Sigmoid colon (tissue), 7 donors: Measurements from ENCODE around the gene HIVEP2. TPM values are rescaled to one million over a fixed set of nuclear protein-coding genes. Genes with fewer than 3 reads are reported as not detected.

Experiments
- DNase-seq: peaks from one replicate; pipeline ENCODE4 v3.0.0-alpha.2; 2019
- H3K27ac ChIP-seq, 4 donors: fragments of 200-600 bp; sonication (generic); one replicate each; pipeline ENCODE4 v1.5.1; 2016 to 2019; ENCODE audit warnings: mild to moderate bottlenecking in 1 of 4
- H3K27me3 ChIP-seq, 3 donors: fragments of 200-600 bp; sonication (generic); one replicate each; pipeline ENCODE4 v1.5.1; 2019; ENCODE audit warnings: mild to moderate bottlenecking in 1 of 3
- H3K36me3 ChIP-seq, 4 donors: fragments of 200-600 bp; sonication (generic); one replicate each; pipeline ENCODE4 v1.5.1; 2016 to 2019
- H3K4me1 ChIP-seq, 4 donors: fragments of 200-600 bp; sonication (generic); one replicate each; pipeline ENCODE4 v1.5.1; 2017 to 2019
- H3K4me3 ChIP-seq, 4 donors: fragments of 200-600 bp; sonication (generic); one replicate each; pipeline ENCODE4 v1.5.1; 2017 to 2019; ENCODE audit warnings: mild to moderate bottlenecking in 2 of 4, moderate library complexity in 1 of 4
- H3K9me3 ChIP-seq, 4 donors: fragments of 200-600 bp in 3 of 4; sonication (generic) in 3 of 4; one replicate each; pipeline versions ENCODE4 v1.5.1 to v1.6.1; 2013 to 2019
- EP300 ChIP-seq, 4 donors: sonication (generic); formaldehyde crosslinking; IDR thresholded peaks; one replicate each; pipeline ENCODE4 v1.6.1; 2017; ENCODE audit warnings: antibody characterized with exemption in 4 of 4
- POLR2A ChIP-seq, 2 donors: fragments of 450-650 bp; IDR thresholded peaks; one replicate each; pipeline ENCODE4 v1.6.1; 2016; ENCODE audit warnings: antibody characterized with exemption in 2 of 2, mild to moderate bottlenecking in 2 of 2, moderate library complexity in 2 of 2
- POLR2AphosphoS5 ChIP-seq, 4 donors: sonication (generic); formaldehyde crosslinking; IDR thresholded peaks; one replicate each; pipeline ENCODE4 v1.6.1; 2017; ENCODE audit warnings: antibody characterized with exemption in 4 of 4
- WGBS, 2 donors: extraction: QIAGEN DNeasy Blood & Tissue Kit; methylation state at CpG; one replicate each; pipeline ENCODE4 v1.1.7; 2013; 5-methylcytosine and 5-hydroxymethylcytosine counted together
- intact Hi-C: fragments of 100-400 bp; cut with DNase I; formaldehyde crosslinking; loops from one replicate; pipeline ENCODE4 v1.15.1; 2023
- polyA plus RNA-seq, 3 donors: library from polyadenylated mRNA; stranded (reverse); fragments of 200-250 nt; gene quantifications; one replicate each; pipeline ENCODE4 v1.2.3, GENCODE V29; 2013
- total RNA-seq, 4 donors: library from RNA; depleted of rRNA; stranded (reverse); fragments of >200 nt; gene quantifications; one replicate each; pipeline ENCODE4 v1.1.0, GENCODE V29; 2016
- TF ChIP-seq, protein P1 (sequence below), 4 experiments: fragments of 450-650 bp in 3 of 4; fragments of 200-600 bp in 1 of 4; IDR thresholded peaks; one replicate each; pipeline ENCODE4 v1.5.1; 2016 to 2019; ENCODE audit warnings: antibody characterized with exemption in 4 of 4, mild to moderate bottlenecking in 3 of 4, moderate library complexity in 2 of 4
- donor health status: healthy with polysubstance abuse.
- donor health status: Bipolar disorder and iron deficiency.
- donor health status: healthy.

The HIVEP2 gene
- total and polyA plus RNA-seq, 7 donors, result 1.8 to 21.7 (median 11.5) TPM

DNA sequence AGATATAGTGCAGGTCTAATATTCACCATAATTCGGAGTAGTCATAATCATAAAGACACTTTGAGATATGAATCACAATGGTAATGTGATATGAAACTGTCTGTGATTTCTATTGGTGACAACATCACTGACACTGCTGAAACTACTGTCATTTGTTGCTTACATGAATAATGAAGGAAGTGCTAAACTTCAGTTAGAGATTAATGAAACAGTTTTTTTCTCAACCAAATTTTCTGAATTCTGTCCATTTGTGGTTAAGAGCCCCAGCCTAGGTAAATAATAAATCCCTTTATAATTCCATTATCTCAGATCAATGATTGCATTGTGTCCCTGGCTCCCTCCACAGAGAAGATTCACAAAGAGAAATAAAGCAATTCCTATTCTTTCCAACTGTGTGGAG is 122.6 kb downstream of the HIVEP2 start:
- Histone ChIP-seq H3K36me3 (no peaks in the 10 kb centered on the region), H3K27ac (no peak overlapping the region), H3K9me3 (no peaks in the 10 kb centered on the region), H3K4me3 (no peak overlapping the region), H3K27me3 (no peaks in the 10 kb centered on the region), H3K4me1 (peaks cover 0 to 57% (median 40%) of the 10 kb centered on the region in 4 donors)
- DNase-seq, result no peak
- TF ChIP-seq, protein P1, sequence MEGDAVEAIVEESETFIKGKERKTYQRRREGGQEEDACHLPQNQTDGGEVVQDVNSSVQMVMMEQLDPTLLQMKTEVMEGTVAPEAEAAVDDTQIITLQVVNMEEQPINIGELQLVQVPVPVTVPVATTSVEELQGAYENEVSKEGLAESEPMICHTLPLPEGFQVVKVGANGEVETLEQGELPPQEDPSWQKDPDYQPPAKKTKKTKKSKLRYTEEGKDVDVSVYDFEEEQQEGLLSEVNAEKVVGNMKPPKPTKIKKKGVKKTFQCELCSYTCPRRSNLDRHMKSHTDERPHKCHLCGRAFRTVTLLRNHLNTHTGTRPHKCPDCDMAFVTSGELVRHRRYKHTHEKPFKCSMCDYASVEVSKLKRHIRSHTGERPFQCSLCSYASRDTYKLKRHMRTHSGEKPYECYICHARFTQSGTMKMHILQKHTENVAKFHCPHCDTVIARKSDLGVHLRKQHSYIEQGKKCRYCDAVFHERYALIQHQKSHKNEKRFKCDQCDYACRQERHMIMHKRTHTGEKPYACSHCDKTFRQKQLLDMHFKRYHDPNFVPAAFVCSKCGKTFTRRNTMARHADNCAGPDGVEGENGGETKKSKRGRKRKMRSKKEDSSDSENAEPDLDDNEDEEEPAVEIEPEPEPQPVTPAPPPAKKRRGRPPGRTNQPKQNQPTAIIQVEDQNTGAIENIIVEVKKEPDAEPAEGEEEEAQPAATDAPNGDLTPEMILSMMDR (IDR thresholded peaks at IDR 0.05), result no peak
- TF ChIP-seq POLR2A (IDR thresholded peaks at IDR 0.05) (no peak), EP300 (IDR thresholded peaks at IDR 0.05) (no peak), POLR2AphosphoS5 (IDR thresholded peaks at IDR 0.05) (no peak)
- 77 to 85% methylated on average over 1 of the region's 1 CpG for WGBS, 2 donors
- intact Hi-C loops, result no loop called here

DNA sequence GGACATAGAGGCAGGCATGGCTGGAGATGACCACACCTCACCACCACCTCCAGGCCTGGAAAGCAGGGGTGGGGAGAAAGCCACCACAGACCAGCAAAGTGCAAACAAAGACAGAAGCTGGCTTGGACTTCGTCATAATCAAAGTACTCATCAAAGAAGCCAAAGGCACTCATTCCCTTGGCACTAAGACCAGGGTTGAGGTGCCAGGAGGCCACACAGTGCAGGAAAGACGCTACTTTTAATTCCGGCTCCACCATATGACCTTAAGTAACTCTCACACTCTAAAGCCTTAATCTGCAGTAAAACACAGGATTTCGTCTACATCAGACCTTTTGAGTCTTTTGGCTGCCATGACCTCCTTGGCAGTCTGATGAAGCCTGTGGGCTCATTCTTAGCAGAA is 123.1 kb downstream of the HIVEP2 start:
- intact Hi-C loops, result no loop called here
- Histone ChIP-seq H3K4me1 (peaks cover 0 to 52% (median 37%) of the 10 kb centered on the region in 4 donors), H3K9me3 (no peaks in the 10 kb centered on the region), H3K4me3 (no peak overlapping the region), H3K36me3 (no peaks in the 10 kb centered on the region), H3K27ac (no peak overlapping the region), H3K27me3 (no peaks in the 10 kb centered on the region)
- DNase-seq, result no peak
- TF ChIP-seq POLR2A (IDR thresholded peaks at IDR 0.05), result no peak
- no peak for TF ChIP-seq POLR2AphosphoS5 (IDR thresholded peaks at IDR 0.05)
- TF ChIP-seq, protein P1 (IDR thresholded peaks at IDR 0.05), result no peak
- no peak for TF ChIP-seq EP300 (IDR thresholded peaks at IDR 0.05)
- WGBS, 2 donors, result 69 to 78% methylated on average over 4 of the region's 4 CpGs

DNA sequence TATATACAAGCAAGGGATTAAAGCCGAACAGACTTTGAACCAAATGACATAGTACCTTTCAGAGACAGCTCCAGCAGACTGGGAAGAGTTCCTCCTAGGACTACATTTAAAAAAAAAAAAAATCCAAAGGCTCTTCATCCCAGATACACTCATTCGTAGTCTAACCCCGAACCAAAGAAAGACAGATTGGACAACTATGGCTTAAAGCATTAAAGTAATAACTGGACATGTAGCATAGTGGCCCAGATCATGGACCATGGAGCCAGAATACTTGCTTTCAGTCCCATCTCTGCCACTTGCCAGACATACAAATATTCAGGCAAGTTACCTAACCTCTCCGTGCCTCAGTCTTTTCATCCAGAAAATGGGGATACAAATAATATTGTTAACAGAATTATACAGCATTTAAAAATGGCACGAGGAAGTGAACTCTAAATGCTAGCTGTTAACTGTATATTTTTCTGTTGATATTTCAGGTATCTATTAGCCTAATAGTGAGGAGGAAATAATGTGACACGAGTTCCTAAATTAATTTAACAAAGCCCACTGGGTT is 123.7 kb downstream of the HIVEP2 start:
- peak overlapping the region in 1 of 4 donors; percentile 60 for H3K27ac ChIP-seq

DNA sequence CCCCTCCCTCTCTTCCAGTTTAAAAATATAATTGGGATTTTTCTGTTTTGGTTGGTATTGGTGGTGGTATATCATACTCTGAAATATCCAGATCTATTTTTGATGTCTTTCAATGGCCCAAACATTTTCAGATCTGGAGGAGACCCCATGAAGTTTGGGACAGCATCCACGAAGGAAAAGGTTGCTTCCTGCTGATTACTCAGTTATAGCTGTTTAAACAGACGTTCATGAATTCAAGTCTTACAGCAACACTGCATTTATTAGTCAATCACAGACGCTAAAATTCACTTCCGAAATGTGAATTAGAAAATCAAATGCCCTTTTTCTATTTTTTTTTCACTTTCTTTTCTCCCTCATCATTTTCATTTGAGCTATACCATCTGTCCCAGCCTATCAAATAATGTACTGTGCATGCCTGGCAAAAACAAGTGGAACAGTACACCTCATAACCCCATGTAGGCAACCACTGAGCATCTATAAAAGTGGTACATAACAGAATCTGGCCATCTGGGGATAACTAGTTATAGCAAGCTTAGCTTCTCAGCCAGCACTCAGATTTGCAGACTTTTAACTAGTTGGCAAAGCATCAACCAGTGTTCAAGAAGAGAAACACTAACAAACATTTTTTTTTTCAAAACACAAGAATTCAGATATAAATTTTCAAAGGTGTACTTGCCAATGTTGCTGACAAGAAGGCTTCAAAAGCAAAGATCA is 124.5 kb downstream of the HIVEP2 start:
- Histone ChIP-seq H3K27ac (peak overlapping the region; percentile 48 to 65 (median 56)), H3K4me3 (peak overlapping the region in 3 of 4 donors; percentile 25 to 46 (median 41)), H3K27me3 (no peaks in the 10 kb centered on the region), H3K4me1 (peaks cover 0 to 47% (median 41%) of the 10 kb centered on the region in 4 donors), H3K36me3 (no peaks in the 10 kb centered on the region), H3K9me3 (no peaks in the 10 kb centered on the region)
- intact Hi-C loops, result no loop called here
- DNase-seq, result no peak
- 48 to 71% methylated on average over 4 of the region's 4 CpGs for WGBS, 2 donors
- no peak for TF ChIP-seq EP300 (IDR thresholded peaks at IDR 0.05)
- TF ChIP-seq, protein P1 (IDR thresholded peaks at IDR 0.05), result no peak
- no peak for TF ChIP-seq POLR2AphosphoS5 (IDR thresholded peaks at IDR 0.05)
- no peak for TF ChIP-seq POLR2A (IDR thresholded peaks at IDR 0.05)

More for the DNA sequence above, 123.7 kb downstream of the HIVEP2 start:
- intact Hi-C loops, result no loop called here
- peaks cover 0 to 46% (median 38%) of the 10 kb centered on the region in 4 donors for H3K4me1 ChIP-seq
- H3K27me3 ChIP-seq, result no peaks in the 10 kb centered on the region
- WGBS, 2 donors, result 88 to 95% methylated on average over 6 of the region's 6 CpGs
- TF ChIP-seq POLR2A (IDR thresholded peaks at IDR 0.05) (no peak), POLR2AphosphoS5 (IDR thresholded peaks at IDR 0.05) (no peak), EP300 (IDR thresholded peaks at IDR 0.05) (no peak)
- TF ChIP-seq, protein P1 (IDR thresholded peaks at IDR 0.05), result no peak
- DNase-seq, result no peak
- no peak overlapping the region for H3K4me3 ChIP-seq
- H3K9me3 ChIP-seq, result no peaks in the 10 kb centered on the region
- H3K36me3 ChIP-seq, result no peaks in the 10 kb centered on the region
